HG02623 (cell line): ENCODE data around the gene ZNF286A.
A peak's percentile ranks its signal among the peaks of the same experiment; 100 is the strongest.
"Not testable (repeated sequence)": the region's sequence is repeated elsewhere in the genome, so short reads cannot be mapped to it uniquely, and the experiment has no call there.

Experiments used
- ATAC-seq: cut with Tn5 transposase; IDR thresholded peaks from one replicate; pipeline ENCODE4 v1.9.1; 2021; ENCODE audit warnings: moderate library complexity; ENCODE audit not compliant: unreplicated experiment

The ZNF286A gene

GRCh38 chr17:15699413-15699924, at the start of gene ZNF286A:
Gene ZNF286A, plus strand, starts transcription at chr17:15699752. Its CDS starts 578 bp downstream, at chr17:15700330.
- ATAC-seq = peak; percentile 93

GRCh38 chr17:15649861-15650421, 49.6 kb upstream of the ZNF286A start:
- no peak for ATAC-seq

- ATAC-seq = no peak
Observed at GRCh38 chr17:15650741-15651582, 48.6 kb upstream of the ZNF286A start.

GRCh38 chr17:15651583-15652110, 47.9 kb upstream of the ZNF286A start:
- ATAC-seq = peak; percentile 72

- no peak for ATAC-seq
Observed at GRCh38 chr17:15652960-15653359, 46.6 kb upstream of the ZNF286A start.

GRCh38 chr17:15654401-15654800, 45.2 kb upstream of the ZNF286A start:
- ATAC-seq = not testable (repeated sequence)

GRCh38 chr17:15654886-15655561, 44.5 kb upstream of the ZNF286A start:
- no peak for ATAC-seq

GRCh38 chr17:15657868-15658267, 41.7 kb upstream of the ZNF286A start:
- no peak for ATAC-seq

GRCh38 chr17:15658296-15658695, 41.3 kb upstream of the ZNF286A start:
- no peak for ATAC-seq

- no peak for ATAC-seq
Observed at GRCh38 chr17:15659236-15659635, 40.3 kb upstream of the ZNF286A start.

GRCh38 chr17:15659663-15660062, 39.9 kb upstream of the ZNF286A start:
- no peak for ATAC-seq

- no peak for ATAC-seq
Observed at GRCh38 chr17:15660077-15660476, 39.5 kb upstream of the ZNF286A start.

- no peak for ATAC-seq
Observed at GRCh38 chr17:15662681-15663080, 36.9 kb upstream of the ZNF286A start.

GRCh38 chr17:15663176-15663575, 36.4 kb upstream of the ZNF286A start:
- no peak for ATAC-seq

- ATAC-seq = no peak
Observed at GRCh38 chr17:15663691-15664090, 35.9 kb upstream of the ZNF286A start.

GRCh38 chr17:15669526-15669925, 30.0 kb upstream of the ZNF286A start:
- ATAC-seq = not testable (repeated sequence)

- ATAC-seq = not testable (repeated sequence)
Observed at GRCh38 chr17:15674640-15675039, 24.9 kb upstream of the ZNF286A start.

- not testable (repeated sequence) for ATAC-seq
Observed at GRCh38 chr17:15675991-15676390, 23.6 kb upstream of the ZNF286A start.

GRCh38 chr17:15683135-15683534, 16.4 kb upstream of the ZNF286A start:
- not testable (repeated sequence) for ATAC-seq

GRCh38 chr17:15683824-15684478, 15.6 kb upstream of the ZNF286A start, which contains the start of gene TRIM16:
Gene TRIM16, minus strand, starts transcription at chr17:15684311. Its CDS starts 32,702 bp downstream, at chr17:15651609.
- ATAC-seq = peak; percentile 92

GRCh38 chr17:15687494-15687893, 12.1 kb upstream of the ZNF286A start:
- not testable (repeated sequence) for ATAC-seq
